Motor neuron (in vitro differentiated cells): ENCODE data around the gene DAPK2. TPM values are rescaled to one million over a fixed set of nuclear protein-coding genes. Genes with fewer than 3 reads are reported as not detected.
A peak's percentile ranks its signal among the peaks of the same experiment; 100 is the strongest.
"Not testable (repeated sequence)": the region's sequence is repeated elsewhere in the genome, so short reads cannot be mapped to it uniquely, and the experiment has no call there.

Experiments
- ATAC-seq, 8 experiments: fragments of 200-7000 bp; cut with Tn5 transposase; replicated peaks in 6 of 8; 2 replicates each; pipeline ENCODE4 v1.8.0; 2021; ENCODE audit warnings: mild to moderate bottlenecking in 8 of 8, moderate library complexity in 8 of 8
- H3K27ac ChIP-seq, 2 donors: fragments of 250-450 bp; sonication (Bioruptor Pico); 2 replicates each; pipeline ENCODE4 v1.9.0; 2021; ENCODE audit warnings: antibody characterized with exemption in 2 of 2, mild to moderate bottlenecking in 2 of 2, moderate library complexity in 1 of 2
- H3K4me1 ChIP-seq, 2 donors: fragments of 250-450 bp; sonication (Bioruptor Pico); replicated peaks in 1 of 2; 2 replicates each; pipeline ENCODE4 v1.6.1; 2021; ENCODE audit warnings: antibody characterized with exemption in 2 of 2, mild to moderate bottlenecking in 2 of 2, moderate library complexity in 1 of 2
- H3K4me3 ChIP-seq, 5 donors: fragments of 250-450 bp; sonication (Bioruptor Pico); 2 replicates each; pipeline ENCODE4 v1.9.0; 2021; ENCODE audit warnings: antibody characterized with exemption in 5 of 5, mild to moderate bottlenecking in 5 of 5, moderate library complexity in 4 of 5
- WGBS, 10 experiments: fragments of 450-650 bp; shearing (Covaris generic); methylation state at CpG; one replicate each; pipeline ENCODE4 v1.0.0; 2022; 5-methylcytosine and 5-hydroxymethylcytosine counted together
- in situ Hi-C, 9 experiments: fragments of 400-800 bp; cut with MboI; loops; one replicate each; pipeline ENCODE4 v1.15.0; 2021; ENCODE audit warnings: low sequenced_read_pairs in 9 of 9, low pct_unique_long_range_greater_than_20kb in 2 of 9; ENCODE audit not compliant: unreplicated experiment in 9 of 9
- total RNA-seq, 8 experiments: library from RNA; unstranded; fragments of 300-600 nt; gene quantifications; 2 replicates each; pipeline versions ENCODE4 v1.2.3 to v1.2.4, GENCODE V29; 2022

DAPK2 gene
- total RNA-seq, 8 experiments from 2014 or later, result 0.22 to 20.8 (median 1.5) TPM

DNA sequence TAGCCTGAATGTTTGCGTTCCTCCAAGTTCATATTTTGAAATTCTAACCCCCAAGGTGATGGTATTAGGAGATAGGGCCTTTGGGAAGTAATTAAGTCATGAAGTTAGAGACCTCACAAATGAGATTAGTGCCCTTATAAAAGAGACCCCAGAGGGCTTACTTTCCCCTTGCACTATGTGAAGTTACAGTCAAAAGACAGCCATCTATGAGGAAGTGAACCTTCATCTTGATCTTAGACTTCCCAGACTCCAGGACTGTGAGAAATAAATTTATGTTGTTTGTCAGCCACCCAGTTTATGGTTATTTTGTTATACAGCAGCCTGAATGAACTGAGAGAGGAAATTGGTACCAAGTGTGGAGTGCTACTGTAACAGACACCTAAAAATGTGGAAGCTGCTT, 74.4 kb downstream of the DAPK2 start:
- 50 to 86% (median 78%) methylated on average over 1 of the region's 1 CpG; no CpG with 5 or more reads in 7 of the 10 experiments for WGBS, 10 experiments
- in situ Hi-C loops, result no loop called here
- no peaks in the 10 kb centered on the region for H3K4me1 ChIP-seq
- no peak for ATAC-seq
- H3K4me3 ChIP-seq, result no peak overlapping the region
- no peak overlapping the region for H3K27ac ChIP-seq

DNA sequence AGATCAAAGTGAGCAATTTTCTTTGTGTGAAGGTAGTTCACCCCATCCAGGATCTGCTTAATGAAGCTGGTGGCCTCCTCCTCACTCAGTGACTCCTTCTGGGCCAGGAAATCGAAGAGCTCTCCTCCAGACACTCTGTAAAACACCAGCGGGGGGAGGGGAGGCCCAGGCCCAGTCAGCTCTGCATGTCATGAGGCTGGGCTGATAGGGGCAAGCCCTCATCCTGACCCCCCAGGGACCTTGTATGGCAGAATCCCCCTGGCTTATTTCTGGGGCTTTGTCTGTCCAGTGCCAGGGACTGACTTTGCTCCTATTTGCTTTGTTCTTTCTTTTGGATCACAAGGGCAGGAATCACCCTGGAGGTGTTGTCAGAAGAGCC, 74.9 kb downstream of the DAPK2 start:
- WGBS, 10 experiments, result 66 to 100% methylated on average over 1 to 2 of the region's 2 CpGs; no CpG with 5 or more reads in 8 of the 10 experiments
- in situ Hi-C loops, result no loop called here
- Histone ChIP-seq H3K4me3 (no peak overlapping the region), H3K4me1 (no peaks in the 10 kb centered on the region), H3K27ac (no peak overlapping the region)
- no peak for ATAC-seq

DNA sequence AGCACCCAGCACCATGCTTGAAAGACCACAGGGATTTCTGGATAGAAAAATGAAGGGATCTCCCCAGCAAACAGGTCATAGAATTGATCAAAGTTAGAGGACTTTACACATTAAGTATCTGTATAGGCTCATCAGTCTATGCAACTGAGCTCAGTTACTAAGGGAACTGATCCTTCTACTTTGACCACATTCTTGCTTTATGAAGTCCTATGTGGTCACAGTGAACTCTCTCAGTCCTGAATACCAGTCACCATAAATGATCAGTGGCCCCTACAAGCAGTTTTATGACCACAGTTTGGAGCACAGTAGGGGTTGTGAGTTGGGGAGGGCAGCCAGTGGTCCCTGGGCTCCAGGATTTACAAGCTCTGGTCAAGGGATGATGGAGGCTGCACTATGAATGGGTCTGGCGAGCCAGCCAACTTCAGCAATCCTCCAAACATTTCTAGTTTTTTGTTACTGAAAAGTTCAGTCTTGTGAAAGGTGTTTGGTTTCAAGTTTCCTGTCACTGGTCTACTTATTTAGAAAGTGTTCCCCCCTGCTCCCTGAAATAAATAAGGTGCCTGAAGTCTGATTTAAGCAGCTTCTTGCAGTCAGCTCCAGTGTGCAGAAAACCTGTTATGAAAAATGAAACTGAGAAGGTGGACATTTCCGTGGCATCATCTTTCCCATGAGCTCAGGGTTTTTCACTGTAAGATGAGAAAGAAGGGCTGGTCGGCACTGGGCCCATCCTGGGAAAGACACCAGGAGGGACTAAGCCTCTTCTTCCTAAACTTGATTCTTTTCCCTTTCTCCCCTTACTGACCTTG, 75.5 kb downstream of the DAPK2 start:
- in situ Hi-C loops, result no loop called here
- WGBS, 10 experiments, result 35 to 100% (median 87%) methylated on average over 1 to 3 of the region's 3 CpGs; no CpG with 5 or more reads in 2 of the 10 experiments
- ATAC-seq, result no peak
- Histone ChIP-seq H3K4me3 (no peak overlapping the region), H3K4me1 (no peaks in the 10 kb centered on the region), H3K27ac (no peak overlapping the region)

DNA sequence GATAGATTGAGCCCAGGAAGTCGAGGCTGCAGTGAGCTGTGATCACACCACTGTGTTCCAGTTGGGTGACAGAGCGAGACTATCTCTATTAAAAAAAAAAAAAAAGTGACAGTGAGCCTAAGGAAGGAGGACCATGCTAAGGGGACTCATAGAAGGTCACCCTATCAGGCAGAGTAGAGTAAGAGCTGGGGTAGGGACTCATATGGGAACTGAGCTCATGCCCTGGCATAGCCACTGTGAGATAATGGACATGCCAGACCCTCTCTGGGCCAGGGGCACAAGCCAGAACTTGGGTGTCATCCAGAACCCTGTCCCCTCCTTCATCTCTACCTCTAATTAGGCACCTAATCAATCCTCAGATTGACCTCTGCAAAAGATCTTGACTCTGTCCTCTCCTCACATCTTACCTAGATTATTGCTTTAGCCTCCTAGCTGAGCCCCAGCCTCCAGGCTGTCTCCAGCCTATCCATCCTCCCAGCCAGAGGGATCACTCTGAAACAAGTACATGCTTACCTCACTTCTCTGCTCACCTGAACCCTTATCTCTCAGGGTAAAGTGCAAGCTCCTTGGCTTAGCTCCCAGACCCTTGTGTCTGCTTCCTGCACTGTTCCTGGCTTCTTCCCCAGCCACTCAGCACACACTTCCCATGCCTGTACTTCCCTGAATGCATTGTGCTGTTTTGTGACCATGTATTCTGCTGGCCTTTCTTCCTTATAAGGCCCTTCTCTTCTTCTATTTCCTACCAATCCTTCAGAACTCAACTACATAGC, 76.4 kb downstream of the DAPK2 start:
- in situ Hi-C loops, result no loop called here
- no peak for ATAC-seq
- Histone ChIP-seq H3K4me3 (no peak overlapping the region), H3K4me1 (no peaks in the 10 kb centered on the region), H3K27ac (no peak overlapping the region)
- WGBS, 10 experiments, result no CpG with 5 or more reads among the region's 2 CpGs

DNA sequence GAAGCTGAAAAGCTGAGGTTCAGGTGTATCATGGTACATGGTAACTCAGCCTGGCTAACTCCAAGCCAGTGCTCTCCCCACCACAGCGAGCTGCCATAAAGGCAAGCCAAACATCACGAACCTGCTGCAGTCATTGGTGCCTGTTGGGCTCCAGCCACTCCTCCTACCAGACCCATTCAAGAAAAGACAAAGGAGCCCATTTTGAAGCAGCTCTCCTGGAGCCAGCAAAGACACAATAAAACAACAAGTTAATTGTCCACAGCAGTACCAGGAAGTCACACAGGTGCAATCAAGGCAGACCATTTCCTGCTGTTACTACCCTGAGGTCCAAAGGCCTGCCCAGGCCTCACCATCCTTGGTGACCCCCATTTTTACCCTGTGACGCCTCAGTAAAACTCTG, 77.6 kb downstream of the DAPK2 start:
- Histone ChIP-seq H3K4me3 (no peak overlapping the region), H3K27ac (no peak overlapping the region), H3K4me1 (no peaks in the 10 kb centered on the region)
- 29 to 85% (median 44%) methylated on average over 1 to 3 of the region's 3 CpGs; no CpG with 5 or more reads in 4 of the 10 experiments for WGBS, 10 experiments
- in situ Hi-C loops, result no loop called here
- no peak for ATAC-seq

DNA sequence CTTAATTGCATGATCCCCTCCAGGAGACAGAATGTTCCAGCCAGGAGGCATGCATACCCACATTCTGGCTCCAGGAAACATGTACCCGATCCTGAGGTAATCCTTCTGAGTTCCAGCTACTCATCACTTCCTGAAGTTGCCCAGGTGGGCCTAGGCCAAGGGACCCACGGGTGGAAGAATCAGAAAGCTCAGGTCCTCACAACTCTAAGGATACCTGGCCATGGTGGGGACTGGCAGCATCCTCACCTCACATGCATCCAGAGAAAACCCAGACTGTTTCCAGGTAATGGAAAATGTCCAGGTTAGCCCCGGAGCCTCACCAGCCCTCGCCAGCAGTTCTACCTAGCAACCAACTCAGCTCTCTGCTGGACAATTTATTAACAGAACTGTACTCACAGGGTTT, 78.2 kb downstream of the DAPK2 start:
- ATAC-seq, result no peak
- H3K27ac ChIP-seq, result no peak overlapping the region

DNA sequence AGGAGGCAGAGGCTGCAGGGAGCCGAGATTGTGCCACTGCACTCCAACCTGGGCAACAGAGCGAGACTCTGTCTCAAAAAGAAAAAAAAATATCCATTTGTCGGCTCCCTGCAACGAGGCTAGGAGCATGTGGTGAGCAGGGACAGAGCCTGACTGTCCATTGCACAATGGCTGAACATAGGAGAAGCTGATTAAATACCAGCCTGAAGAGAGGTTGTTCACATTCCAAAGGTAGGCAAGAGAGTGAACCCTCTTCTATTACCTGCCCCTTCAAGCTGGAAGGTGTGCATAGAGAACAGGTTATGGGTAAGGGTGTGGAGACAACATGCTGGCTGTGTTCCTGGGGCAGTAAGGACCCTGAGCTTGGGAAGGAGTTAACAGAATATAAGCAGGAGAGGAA, 78.7 kb downstream of the DAPK2 start:
- in situ Hi-C loops, result no loop called here
- no peak for ATAC-seq
- 53 to 94% (median 80%) methylated on average over 1 to 3 of the region's 4 CpGs; no CpG with 5 or more reads in 5 of the 10 experiments for WGBS, 10 experiments
- Histone ChIP-seq H3K4me1 (no peaks in the 10 kb centered on the region), H3K27ac (no peak overlapping the region), H3K4me3 (no peak overlapping the region)

More for the DNA sequence above, 78.2 kb downstream of the DAPK2 start:
- Histone ChIP-seq H3K4me1 (no peaks in the 10 kb centered on the region), H3K4me3 (no peak overlapping the region)
- 20 to 100% (median 100%) methylated on average over 1 to 3 of the region's 4 CpGs; no CpG with 5 or more reads in 3 of the 10 experiments for WGBS, 10 experiments
- in situ Hi-C loops, result no loop called here

DNA sequence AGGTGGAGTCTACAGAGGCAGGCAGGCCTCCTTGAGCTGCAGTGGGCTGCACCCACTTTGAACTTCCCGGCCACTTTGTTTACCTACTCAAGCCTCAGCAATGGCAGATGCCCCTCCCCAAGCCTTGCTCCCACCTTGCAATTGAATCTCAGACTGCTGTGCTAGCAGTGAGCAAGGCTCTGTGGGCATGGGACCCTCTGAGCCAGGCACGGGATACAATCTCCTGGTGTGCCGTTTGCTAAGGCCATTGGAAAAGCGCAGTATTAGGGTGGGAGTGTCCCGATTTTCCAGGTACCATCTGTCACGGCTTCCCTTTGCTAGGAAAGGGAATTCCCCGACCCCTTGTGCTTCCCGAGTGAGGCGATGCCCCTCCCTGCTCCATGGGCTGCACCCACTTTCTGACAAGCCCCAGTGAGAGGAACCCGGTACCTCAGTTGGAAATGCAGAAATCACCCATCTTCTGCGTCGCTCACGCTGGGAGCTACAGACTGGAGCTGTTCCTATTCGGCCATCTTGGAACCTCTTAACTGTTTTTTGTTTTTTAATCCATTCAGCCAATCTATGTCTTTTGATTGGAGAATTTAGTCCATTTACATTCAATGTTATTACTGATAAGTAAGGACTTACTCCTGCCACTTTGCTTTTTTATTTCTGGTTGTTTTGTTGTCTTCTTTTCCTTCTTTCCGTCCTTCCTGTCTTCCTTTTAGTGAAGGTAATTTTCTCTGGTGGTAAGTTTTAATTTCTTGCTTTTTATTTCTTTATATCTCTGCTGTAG, 83.2 kb downstream of the DAPK2 start:
- ATAC-seq, H3K4me1 ChIP-seq, H3K4me3 ChIP-seq, in situ Hi-C loops, H3K27ac ChIP-seq: not testable (repeated sequence)
- WGBS, 10 experiments, result 85 to 100% (median 94%) methylated on average over 1 to 8 of the region's 15 CpGs; no CpG with 5 or more reads in 2 of the 10 experiments

DNA sequence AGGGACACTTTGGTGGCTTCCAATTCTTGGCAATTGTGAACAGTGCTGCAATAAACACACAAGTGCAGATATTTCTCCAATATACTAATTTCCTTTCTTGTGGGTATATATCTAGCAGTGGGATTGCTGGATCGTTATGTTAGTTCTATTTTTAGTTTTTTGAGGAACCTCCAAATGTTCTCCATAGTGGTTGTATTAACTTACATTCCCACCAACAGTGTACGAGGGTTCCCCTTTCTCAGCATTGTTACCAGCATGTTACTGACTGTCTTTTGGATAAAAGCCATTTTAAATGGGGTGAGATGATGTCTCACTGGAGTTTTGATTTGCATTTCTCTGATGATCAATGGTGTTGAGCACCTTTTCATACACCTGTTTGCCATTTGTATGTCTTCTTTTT, 92.8 kb downstream of the DAPK2 start:
- H3K4me3 ChIP-seq, result no peak overlapping the region
- in situ Hi-C loops, result no loop called here
- no peak overlapping the region for H3K27ac ChIP-seq
- no peak for ATAC-seq
- WGBS, 10 experiments, result 0 to 78% (median 51%) methylated on average over 1 to 2 of the region's 2 CpGs; no CpG with 5 or more reads in 2 of the 10 experiments
- H3K4me1 ChIP-seq, result no peaks in the 10 kb centered on the region

DNA sequence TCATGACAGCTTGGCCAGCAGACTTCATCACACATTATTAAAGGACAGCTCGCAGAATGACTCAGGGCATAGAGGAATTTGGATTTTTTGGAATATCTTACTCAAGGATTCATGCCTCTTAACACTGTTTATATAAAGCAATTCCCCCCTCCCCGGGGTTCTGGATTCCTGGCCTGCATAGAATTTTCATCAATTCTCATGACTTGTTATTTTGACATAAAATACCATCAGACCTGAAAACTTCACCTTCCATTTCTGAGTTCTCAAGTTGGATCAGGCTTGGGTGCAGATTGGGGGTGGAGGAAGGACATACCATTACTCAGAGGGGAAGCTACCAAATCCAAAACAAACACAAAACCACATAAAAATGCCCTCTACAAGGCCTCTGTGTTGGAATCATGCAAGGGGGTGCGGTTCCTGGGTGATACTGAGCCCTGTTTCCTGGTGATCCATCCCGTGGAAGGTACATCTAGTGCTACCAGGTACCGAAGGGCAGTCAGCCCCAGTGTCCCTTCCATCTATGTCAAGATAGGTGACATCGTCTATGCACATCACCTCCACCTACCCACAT, 95.3 kb downstream of the DAPK2 start:
- no peak overlapping the region for H3K4me3 ChIP-seq
- ATAC-seq, result peak in 2 of 8 experiments; percentile 66 to 92
- in situ Hi-C loops, result no loop called here
- H3K4me1 ChIP-seq, result no peaks in the 10 kb centered on the region
- 0 to 100% (median 80%) methylated on average over 1 to 4 of the region's 6 CpGs; no CpG with 5 or more reads in 1 of the 10 experiments for WGBS, 10 experiments
- H3K27ac ChIP-seq, result no peak overlapping the region

DNA sequence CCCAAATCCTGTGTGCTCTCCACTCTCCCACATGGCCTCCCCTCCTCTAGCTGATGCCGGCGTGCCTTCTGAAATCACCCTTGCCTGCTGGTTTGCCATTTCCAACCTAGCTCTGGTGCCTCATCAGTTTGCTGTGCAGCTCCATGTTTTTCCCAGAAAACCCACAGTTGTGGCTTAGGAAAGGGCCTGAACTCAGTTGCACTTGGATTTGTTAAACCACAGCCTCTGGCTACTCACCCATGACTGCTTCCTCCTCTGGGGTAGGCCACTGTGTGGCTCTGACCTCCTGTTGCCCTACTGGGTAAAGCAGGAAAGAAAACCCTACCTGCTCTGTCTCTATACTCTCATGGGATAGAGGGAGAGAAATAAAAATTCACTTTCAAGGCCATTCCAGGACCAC, 97.3 kb downstream of the DAPK2 start:
- WGBS, 10 experiments, result 80 to 100% (median 100%) methylated on average over 1 to 2 of the region's 2 CpGs; no CpG with 5 or more reads in 5 of the 10 experiments
- no peak for ATAC-seq
- Histone ChIP-seq H3K27ac (no peak overlapping the region), H3K4me1 (no peaks in the 10 kb centered on the region), H3K4me3 (no peak overlapping the region)
- in situ Hi-C loops, result no loop called here

DNA sequence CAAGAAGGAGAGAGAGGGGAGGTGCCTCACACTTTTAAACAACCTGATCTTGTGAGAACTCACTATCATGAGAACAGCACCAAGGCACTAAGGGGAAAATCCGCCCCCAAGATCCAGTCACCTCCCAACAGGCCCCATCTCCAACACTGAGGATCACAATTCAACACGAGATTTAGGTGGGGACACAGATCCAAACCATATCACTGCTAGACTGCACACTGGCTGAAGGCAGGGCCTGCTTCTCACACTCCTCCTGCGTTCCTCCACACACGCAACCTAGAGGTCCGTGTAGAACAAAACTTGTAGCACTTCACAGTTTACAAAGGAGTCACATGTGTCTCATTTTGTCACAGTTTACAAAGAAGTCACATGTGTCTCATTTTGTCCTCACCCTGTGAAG, 97.8 kb downstream of the DAPK2 start:
- Histone ChIP-seq H3K4me3 (no peak overlapping the region), H3K27ac (no peak overlapping the region), H3K4me1 (no peaks in the 10 kb centered on the region)
- ATAC-seq, result no peak
- WGBS, 10 experiments, result 70 to 100% (median 91%) methylated on average over 2 to 4 of the region's 5 CpGs; no CpG with 5 or more reads in 4 of the 10 experiments
- in situ Hi-C loops, result no loop called here
